Neural cell (in vitro differentiated cells): Measurements from ENCODE around the gene RAB3GAP2. TPM values are rescaled to one million over a fixed set of nuclear protein-coding genes. Genes with fewer than 3 reads are reported as not detected.
"Not testable (repeated sequence)": the region's sequence is repeated elsewhere in the genome, so short reads cannot be mapped to it uniquely, and the experiment has no call there.

Experiments
- H2AFZ ChIP-seq: fragments of 200-600, 300-800 bp; sonication (generic), shearing (Covaris generic); 2 replicates; pipeline ENCODE4 v1.6.0; 2014; ENCODE audit warnings: low read depth, mild to moderate bottlenecking, antibody characterized with exemption, low read length, moderate library complexity
- H3F3A ChIP-seq: fragments of 200-600 bp; shearing (Covaris generic); 2 replicates; pipeline ENCODE4 v1.6.1; 2016; ENCODE audit warnings: mild to moderate bottlenecking, moderate library complexity, mixed read lengths, antibody characterized with exemption, low read length; ENCODE audit not compliant: insufficient read depth, poor library complexity, severe bottlenecking
- H3K27ac ChIP-seq: fragments of 200-600, 300-800 bp; sonication (generic), shearing (Covaris generic); 2 replicates; pipeline ENCODE4 v1.5.1; 2014; ENCODE audit warnings: mild to moderate bottlenecking, low read length, moderate library complexity
- H3K27me3 ChIP-seq: fragments of 300-800, 200-600 bp; sonication (generic), shearing (Covaris generic); 2 replicates; pipeline ENCODE4 v1.6.0; 2014; ENCODE audit warnings: mild to moderate bottlenecking, low read depth, low read length, moderate library complexity; ENCODE audit not compliant: insufficient read depth
- H3K36me3 ChIP-seq: fragments of 300-800, 200-600 bp; sonication (generic), shearing (Covaris generic); 2 replicates; pipeline ENCODE4 v1.5.1; 2014; ENCODE audit warnings: mild to moderate bottlenecking, antibody characterized with exemption, low read length, moderate library complexity; ENCODE audit not compliant: insufficient read depth
- H3K4me2 ChIP-seq: fragments of 300-800, 200-600 bp; sonication (generic), shearing (Covaris generic); 2 replicates; pipeline ENCODE4 v1.6.0; 2014; ENCODE audit warnings: mild to moderate bottlenecking, low read length
- H3K4me3 ChIP-seq: fragments of 300-800, 200-600 bp; sonication (generic), shearing (Covaris generic); 2 replicates; pipeline ENCODE4 v1.5.1; 2014; ENCODE audit warnings: mild to moderate bottlenecking, low read length, moderate library complexity
- H3K79me2 ChIP-seq: fragments of 200-600 bp; shearing (Covaris generic); replicated peaks from 2 replicates; pipeline ENCODE4 v1.6.0; 2014; ENCODE audit warnings: mild to moderate bottlenecking, low read length, moderate library complexity; ENCODE audit not compliant: insufficient read depth
- H3K9ac ChIP-seq: fragments of 300-800, 200-600 bp; sonication (generic), shearing (Covaris generic); 2 replicates; pipeline ENCODE4 v1.6.1; 2016; ENCODE audit warnings: mild to moderate bottlenecking, low read length, mixed read lengths
- H3K9me2 ChIP-seq: fragments of 200-600 bp; shearing (Covaris generic); 2 replicates; pipeline ENCODE4 v1.6.1; 2016; ENCODE audit warnings: mild to moderate bottlenecking, low read length, mixed read lengths; ENCODE audit not compliant: insufficient read depth
- H3K9me3 ChIP-seq: fragments of 200-600, 300-800 bp; sonication (generic), shearing (Covaris generic); 2 replicates; pipeline ENCODE4 v1.6.1; 2016; ENCODE audit warnings: mild to moderate bottlenecking, mixed run types, low read length, moderate library complexity, mixed read lengths
- H4K20me1 ChIP-seq: fragments of 200-600 bp; shearing (Covaris generic); 2 replicates; pipeline ENCODE4 v1.6.1; 2016; ENCODE audit warnings: mild to moderate bottlenecking, mixed run types; ENCODE audit not compliant: insufficient read depth
- EP300 ChIP-seq: fragments of 450-650 bp; conservative IDR thresholded peaks from 2 replicates; pipeline ENCODE4 v1.6.1; 2014; ENCODE audit warnings: antibody characterized with exemption, mild to moderate bottlenecking, moderate library complexity; ENCODE audit not compliant: poor library complexity, severe bottlenecking
- EZH2 ChIP-seq: fragments of 200-600, 300-800 bp; shearing (Covaris generic), sonication (generic); IDR thresholded peaks from 2 replicates; pipeline ENCODE4 v1.6.1; 2014; ENCODE audit warnings: antibody characterized with exemption, low read length, borderline replicate concordance, mild to moderate bottlenecking; ENCODE audit not compliant: insufficient read depth, poor library complexity, severe bottlenecking
- MXI1 ChIP-seq: fragments of 450-650 bp; conservative IDR thresholded peaks from 2 replicates; pipeline ENCODE4 v1.6.1; 2014; ENCODE audit warnings: antibody characterized with exemption, mild to moderate bottlenecking; ENCODE audit not compliant: poor library complexity, severe bottlenecking
- POLR2AphosphoS5 ChIP-seq: IDR thresholded peaks from 2 replicates; pipeline ENCODE4 v1.6.1; 2012
- RAD21 ChIP-seq: fragments of 450-650 bp; conservative IDR thresholded peaks from 2 replicates; pipeline ENCODE4 v1.6.1; 2014; ENCODE audit warnings: antibody characterized with exemption, mild to moderate bottlenecking, moderate library complexity
- REST ChIP-seq: IDR thresholded peaks from 2 replicates; pipeline ENCODE4 v1.6.1; 2012; ENCODE audit warnings: borderline replicate concordance
- SMC3 ChIP-seq: fragments of 450-650 bp; conservative IDR thresholded peaks from 2 replicates; pipeline ENCODE4 v1.6.1; 2014; ENCODE audit warnings: antibody characterized with exemption, mild to moderate bottlenecking, moderate library complexity; ENCODE audit not compliant: poor library complexity
- TAF1 ChIP-seq: IDR thresholded peaks from 2 replicates; pipeline ENCODE4 v1.6.1; 2012; ENCODE audit warnings: low read depth
- polyA plus RNA-seq: library from polyadenylated mRNA; depleted of rRNA; stranded (reverse); fragments of >200 nt; gene quantifications from 2 replicates; pipeline ENCODE4 v1.2.3, GENCODE V29; 2014
- TF ChIP-seq, protein P1 (sequence below): fragments of 450-650 bp; IDR thresholded peaks from 2 replicates; pipeline ENCODE4 v1.5.1; 2014; ENCODE audit warnings: antibody characterized with exemption, mild to moderate bottlenecking, moderate library complexity; ENCODE audit not compliant: poor library complexity, severe bottlenecking

RAB3GAP2 gene
- polyA plus RNA-seq, 1 donor from 2014 or later, result 39.9 TPM

DNA sequence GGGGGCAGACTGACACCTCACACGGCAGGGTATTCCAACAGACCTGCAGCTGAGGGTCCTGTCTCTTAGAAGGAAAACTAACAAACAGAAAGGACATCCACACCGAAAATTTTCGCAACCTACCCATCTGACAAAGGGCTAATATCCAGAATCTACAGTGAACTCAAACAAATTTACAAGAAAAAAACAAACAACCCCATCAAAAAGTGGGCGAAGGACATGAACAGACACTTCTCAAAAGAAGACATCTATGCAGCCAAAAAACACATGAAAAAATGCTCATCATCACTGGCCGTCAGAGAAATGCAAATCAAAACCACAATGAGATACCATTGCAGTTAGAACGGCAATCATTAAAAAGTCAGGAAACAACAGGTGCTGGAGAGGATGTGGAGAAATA, 26.4 kb downstream of the RAB3GAP2 start:
- not testable (repeated sequence) for H3K36me3 ChIP-seq, H2AFZ ChIP-seq, H4K20me1 ChIP-seq, H3K9me2 ChIP-seq, H3K4me3 ChIP-seq, H3K27me3 ChIP-seq, H3K79me2 ChIP-seq, H3K4me2 ChIP-seq, H3K9ac ChIP-seq, H3F3A ChIP-seq, H3K27ac ChIP-seq
- H3K9me3 ChIP-seq, result peaks cover 14% of the 10 kb centered on the region

GRCh38 chr1:220243947-220244346, 28.3 kb downstream of the RAB3GAP2 start:
- H3K27ac ChIP-seq, result no peak overlapping the region
- H3K27me3 ChIP-seq, result no peaks in the 10 kb centered on the region
- H2AFZ ChIP-seq, result no peak overlapping the region
- peaks cover 5% of the 10 kb centered on the region for H3K9me3 ChIP-seq
- TF ChIP-seq REST, result no peak
- no peak for TF ChIP-seq MXI1
- TF ChIP-seq EP300, result no peak
- H4K20me1 ChIP-seq, result no peaks in the 10 kb centered on the region
- H3K9me2 ChIP-seq, result no peaks in the 10 kb centered on the region
- H3K79me2 ChIP-seq, result peaks cover 7% of the 10 kb centered on the region
- H3K4me3 ChIP-seq, result no peak overlapping the region
- H3K36me3 ChIP-seq, result no peaks in the 10 kb centered on the region
- no peaks in the 10 kb centered on the region for H3F3A ChIP-seq
- no peak overlapping the region for H3K4me2 ChIP-seq
- no peak overlapping the region for H3K9ac ChIP-seq

- TF ChIP-seq TAF1 (no peak), EP300 (no peak), MXI1 (no peak), REST (no peak), RAD21 (no peak), POLR2AphosphoS5 (no peak), SMC3 (no peak), EZH2 (no peak)
- TF ChIP-seq, protein P1, sequence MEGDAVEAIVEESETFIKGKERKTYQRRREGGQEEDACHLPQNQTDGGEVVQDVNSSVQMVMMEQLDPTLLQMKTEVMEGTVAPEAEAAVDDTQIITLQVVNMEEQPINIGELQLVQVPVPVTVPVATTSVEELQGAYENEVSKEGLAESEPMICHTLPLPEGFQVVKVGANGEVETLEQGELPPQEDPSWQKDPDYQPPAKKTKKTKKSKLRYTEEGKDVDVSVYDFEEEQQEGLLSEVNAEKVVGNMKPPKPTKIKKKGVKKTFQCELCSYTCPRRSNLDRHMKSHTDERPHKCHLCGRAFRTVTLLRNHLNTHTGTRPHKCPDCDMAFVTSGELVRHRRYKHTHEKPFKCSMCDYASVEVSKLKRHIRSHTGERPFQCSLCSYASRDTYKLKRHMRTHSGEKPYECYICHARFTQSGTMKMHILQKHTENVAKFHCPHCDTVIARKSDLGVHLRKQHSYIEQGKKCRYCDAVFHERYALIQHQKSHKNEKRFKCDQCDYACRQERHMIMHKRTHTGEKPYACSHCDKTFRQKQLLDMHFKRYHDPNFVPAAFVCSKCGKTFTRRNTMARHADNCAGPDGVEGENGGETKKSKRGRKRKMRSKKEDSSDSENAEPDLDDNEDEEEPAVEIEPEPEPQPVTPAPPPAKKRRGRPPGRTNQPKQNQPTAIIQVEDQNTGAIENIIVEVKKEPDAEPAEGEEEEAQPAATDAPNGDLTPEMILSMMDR, result no peak
- Histone ChIP-seq H3K4me2 (no peak overlapping the region), H2AFZ (no peak overlapping the region), H3K36me3 (no peaks in the 10 kb centered on the region), H3F3A (no peaks in the 10 kb centered on the region), H4K20me1 (no peaks in the 10 kb centered on the region), H3K4me3 (no peak overlapping the region), H3K27me3 (no peaks in the 10 kb centered on the region), H3K9me2 (no peaks in the 10 kb centered on the region), H3K79me2 (peaks cover 9% of the 10 kb centered on the region), H3K9me3 (no peaks in the 10 kb centered on the region), H3K27ac (no peak overlapping the region), H3K9ac (no peak overlapping the region)
Observed at GRCh38 chr1:220241072-220241663, 31.1 kb downstream of the RAB3GAP2 start.
